GM18517 (cell line): ENCODE measurements around the gene PAXX.

Experiments used
- ATAC-seq: cut with Tn5 transposase; IDR thresholded peaks from one replicate; pipeline ENCODE4 v1.9.1; 2021; ENCODE audit warnings: mild to moderate bottlenecking, moderate library complexity; ENCODE audit not compliant: unreplicated experiment

PAXX gene

DNA sequence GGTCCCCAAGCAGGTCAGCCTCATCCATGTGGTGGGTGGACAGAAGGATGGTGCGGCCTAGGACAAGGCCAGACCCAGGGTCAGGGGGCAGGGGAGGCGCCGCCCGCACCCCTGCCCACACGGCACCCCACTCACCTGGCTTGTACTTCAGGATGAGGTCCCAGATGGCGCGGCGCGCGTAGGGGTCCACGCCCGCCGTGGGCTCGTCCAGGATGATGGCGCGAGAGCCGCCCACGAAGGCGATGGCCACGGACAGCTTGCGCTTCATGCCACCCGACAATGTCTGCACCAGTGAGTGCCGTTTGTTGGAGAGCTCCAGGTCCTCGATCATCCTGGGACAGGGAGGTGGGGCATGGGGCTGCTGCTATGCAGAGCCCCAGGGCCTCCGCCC is 23.3 kb downstream of the PAXX start:
- ATAC-seq, result no peak

DNA sequence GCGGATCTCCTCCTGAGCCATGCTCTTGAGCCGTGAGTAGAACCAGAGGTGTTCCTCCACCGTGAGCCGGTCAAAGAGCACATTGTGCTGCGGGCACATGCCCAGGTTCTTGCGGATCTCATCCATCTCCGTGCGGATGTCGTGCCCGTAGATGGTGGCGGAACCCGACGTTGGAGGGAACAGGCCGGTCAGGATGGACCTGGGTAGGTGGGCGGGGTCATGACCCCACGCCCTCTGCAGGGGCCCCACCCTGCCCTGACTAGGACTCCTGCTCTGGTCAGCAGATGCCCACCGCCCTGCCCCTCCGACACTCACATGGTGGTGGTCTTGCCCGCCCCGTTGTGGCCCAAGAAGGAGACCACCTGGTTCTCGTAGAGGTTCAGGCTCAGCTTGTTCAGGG is 23.8 kb downstream of the PAXX start:
- no peak for ATAC-seq

DNA sequence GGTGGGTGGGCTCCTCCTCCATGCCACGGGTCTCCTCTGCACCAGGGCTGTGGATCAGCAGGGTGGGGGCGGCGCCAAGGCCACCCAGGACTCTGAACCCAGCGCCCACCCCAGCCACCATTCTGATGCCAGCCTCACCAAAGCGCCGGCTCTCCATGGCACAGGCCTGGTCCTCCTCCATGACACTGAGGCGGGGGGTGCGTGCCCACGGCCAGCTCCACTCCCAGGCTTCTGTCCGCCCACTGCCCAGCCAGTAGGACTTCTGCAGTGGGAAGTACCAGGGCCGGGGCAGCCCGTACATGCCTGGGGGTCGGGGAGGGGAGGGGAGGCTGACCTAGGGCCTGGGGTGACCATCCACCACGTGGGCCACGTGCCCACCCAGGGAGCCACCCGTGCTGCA is 24.2 kb downstream of the PAXX start:
- no peak for ATAC-seq

DNA sequence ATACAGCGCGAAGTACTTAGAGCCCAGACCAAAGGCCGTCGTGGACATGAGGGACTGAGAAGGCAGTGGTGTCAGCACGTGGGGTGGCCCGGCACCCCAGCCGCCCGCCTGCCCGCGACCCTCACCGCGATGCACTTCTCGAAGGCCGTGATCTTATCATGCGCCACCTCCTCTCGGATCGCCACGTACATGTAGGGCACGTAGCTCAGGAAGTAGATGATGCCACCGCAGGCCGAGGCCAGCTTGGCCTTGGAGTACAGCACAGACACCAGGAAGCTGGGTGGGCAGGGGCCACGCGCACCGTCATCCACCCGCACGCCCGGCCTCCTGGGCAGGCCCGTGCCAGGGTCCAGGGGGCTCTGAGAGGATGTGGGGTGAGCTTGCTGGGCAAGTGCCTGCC is 24.8 kb downstream of the PAXX start:
- no peak for ATAC-seq

DNA sequence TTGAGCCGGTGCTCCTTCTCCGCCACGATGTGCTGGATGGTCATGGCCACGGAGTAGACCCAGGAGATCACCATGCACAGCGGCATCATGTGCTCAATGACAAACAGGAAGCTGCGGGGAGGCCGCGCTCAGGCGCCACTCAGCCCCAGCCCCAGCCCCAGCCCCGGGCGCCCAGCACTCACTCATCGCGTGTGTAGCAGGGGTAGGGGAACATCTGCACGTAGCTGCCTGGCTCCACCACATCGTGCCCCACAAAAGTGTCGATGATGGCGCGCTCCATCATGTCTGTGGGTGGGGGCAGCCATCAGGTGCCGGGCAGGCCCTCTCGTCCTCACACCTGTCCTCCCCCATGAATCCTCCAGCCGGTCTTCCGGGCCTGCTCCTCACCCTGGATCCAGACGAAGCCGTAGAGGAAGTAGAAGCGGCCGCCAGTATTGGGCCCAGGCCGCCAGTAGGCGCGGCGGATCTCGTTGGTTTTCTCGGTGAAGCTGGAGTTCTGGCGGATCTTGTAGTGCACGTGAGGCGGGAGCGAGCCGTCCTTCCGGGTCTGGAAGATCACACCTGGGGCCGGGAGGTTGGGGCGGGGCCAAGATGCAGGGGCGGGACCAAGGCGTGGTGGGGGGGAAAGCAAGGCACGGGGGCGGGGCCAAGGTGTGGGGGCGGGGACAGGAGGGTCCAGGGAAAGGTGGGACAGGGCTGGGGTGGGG is 25.7 kb downstream of the PAXX start:
- ATAC-seq, result no peak

DNA sequence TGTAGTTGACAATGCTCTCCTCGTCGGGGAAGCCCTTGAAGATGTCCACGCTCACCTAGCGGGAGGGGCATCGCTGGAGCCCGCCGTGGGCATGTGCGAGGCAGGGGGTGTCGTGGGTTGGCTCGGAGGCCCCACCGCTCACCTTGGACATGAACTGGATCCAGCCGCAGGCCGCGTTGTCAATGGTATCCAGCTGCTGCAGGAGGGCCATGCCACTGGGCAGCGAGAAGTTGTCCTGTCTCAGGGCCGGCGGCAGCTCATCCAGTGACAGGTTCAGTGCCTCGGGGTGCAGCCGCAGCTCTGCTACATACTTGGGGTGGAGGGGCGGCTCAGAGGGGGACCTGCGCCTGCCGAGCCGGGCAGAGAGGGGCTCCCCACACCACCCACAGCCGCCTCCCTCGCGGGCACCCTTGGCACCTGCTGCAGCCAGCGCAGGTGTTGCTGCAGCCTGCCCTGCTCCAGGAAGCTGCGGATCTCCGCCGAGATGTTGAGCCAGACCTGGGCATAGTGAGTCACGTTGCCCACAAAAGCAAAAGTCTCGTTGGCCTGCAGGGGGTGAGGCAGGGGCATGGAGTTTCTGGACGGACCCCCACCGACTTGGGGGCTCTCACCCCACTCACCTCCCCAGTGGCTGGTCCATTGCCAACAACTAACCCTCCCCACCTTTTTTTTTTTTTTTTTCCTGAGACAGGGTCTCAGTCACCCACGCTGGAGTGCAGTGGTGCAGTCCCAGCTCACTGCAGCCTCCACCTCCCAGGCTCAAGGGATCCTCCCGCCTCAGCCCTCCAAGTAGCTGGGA is 26.7 kb downstream of the PAXX start:
- no peak for ATAC-seq

DNA sequence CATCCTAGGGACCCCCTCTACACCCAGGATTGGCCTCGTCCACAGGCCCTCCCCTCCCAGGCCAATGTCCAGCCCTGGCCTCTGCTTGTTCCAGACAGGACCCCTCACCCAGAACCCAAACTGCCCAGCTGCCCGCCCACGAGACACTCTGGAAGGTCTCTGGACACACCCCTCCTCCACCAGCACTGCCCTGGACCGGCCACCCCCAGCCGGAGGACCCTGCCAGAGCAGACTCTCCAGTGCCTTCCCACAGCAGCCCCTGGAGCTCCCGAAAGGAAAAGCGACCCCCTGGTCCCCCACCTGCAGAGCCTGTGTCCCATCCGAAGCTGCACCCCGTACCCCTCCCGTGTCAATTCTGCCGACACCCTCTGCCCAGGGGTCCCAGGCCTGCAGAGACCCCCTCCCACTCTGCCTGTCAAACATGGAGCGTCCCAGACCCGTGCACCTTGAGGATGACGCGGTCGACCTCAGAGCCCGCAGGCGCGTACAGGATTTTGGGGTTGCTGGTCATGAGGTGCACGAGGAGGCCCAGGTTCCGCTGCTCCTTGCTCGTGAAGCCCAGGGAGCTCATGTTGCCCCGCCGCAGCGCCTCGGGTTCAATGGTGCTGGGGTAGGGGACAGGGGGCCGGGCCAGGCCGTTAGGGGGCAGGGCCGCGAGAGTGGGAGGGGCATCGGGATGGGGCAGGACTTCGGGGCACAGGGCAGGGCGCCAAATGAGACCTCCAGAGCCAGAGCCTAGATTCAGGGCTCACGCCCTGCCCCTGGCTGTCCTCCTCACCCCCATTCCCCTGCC is 27.9 kb downstream of the PAXX start:
- ATAC-seq, result no peak

DNA sequence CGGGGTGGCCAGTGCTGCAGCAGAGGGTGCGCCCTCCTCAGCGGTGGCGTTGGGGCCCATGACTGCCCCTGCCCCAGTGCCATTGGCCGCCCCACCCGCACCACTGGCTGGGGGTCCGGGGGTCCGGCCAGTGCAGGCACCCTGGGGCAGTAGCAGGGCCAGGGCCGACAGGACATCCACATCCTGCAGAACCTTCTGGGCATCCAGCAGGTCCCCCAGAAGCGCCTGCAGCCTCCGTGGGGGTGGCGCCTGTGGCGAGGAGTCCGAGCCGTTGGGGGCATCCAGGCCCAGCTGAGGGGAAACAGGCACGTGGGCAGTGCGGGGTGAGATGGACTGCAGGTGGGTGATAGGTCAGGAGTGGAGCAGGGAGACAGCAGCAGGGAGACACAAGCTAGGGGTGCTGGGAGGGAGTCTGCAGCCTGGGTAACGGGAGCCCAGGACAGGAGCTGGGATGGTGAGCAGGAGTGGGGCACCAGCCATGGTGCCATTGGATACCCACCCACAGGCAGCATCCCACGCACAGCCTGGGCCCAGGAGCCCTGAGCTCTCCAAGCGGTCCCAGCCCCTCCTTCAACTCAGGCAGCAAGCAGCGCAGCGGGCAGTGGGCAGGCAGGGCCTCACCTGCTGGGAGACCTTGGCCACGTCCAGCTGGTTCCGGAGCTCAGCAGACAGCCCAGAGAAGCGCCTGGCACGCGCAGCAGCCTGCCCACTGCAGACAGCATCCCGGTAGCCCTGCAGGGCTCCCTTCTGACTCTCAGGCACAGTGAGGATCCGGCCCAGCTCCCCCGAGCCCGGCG is 28.7 kb downstream of the PAXX start:
- no peak for ATAC-seq

DNA sequence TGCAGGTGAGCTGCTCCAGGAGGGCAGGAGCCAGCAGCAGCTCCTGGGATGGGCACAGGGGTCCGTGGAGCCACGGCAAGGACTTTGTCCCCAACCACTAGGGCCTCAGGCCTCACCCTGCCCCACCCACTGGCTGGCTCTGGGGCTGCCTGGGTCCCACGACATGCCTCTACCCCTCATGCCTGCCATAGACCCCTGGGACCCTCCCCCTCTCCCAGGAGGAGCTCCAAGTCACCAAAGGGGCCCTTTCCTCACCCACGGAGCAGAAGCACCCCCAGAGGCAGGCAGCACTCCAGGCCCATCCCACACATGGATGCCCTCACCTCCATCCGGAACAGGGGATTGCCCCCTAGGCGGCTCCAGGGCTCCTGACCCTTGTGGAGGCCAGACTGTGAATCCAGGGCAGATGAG is 29.4 kb downstream of the PAXX start:
- ATAC-seq, result no peak

DNA sequence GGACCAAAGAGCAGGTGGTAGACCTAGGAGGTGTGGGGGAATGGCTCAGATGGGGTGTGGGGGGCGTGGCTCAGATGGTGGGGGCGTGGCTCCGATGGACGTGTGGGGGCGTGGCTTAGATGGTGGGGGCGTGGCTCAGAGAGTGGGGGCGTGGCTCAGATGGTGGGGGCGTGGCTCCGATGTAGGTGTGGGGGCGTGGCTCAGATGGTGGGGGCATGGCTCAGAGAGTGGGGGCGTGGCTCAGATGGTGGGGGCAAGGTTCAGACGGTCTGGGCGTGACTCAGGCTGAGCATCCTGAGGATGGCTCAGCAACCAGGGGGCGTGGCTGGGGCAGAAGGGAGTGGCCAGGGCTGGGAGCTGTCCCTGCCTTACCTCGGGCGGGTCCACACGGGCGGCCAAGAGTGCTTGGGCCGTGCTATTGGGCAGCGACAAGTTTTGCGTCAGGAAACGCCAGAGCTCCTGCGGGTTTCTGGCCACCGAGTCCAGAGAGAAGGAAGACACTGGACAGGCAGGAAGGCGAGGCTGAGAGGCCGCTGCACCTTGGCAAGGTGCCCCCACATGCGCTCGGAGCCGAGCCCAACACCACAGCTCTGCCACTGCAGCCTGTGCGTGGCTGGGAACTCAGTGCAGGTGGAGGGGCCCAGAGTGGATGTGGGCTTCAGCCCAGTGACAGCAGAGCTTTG is 29.9 kb downstream of the PAXX start:
- ATAC-seq, result no peak

DNA sequence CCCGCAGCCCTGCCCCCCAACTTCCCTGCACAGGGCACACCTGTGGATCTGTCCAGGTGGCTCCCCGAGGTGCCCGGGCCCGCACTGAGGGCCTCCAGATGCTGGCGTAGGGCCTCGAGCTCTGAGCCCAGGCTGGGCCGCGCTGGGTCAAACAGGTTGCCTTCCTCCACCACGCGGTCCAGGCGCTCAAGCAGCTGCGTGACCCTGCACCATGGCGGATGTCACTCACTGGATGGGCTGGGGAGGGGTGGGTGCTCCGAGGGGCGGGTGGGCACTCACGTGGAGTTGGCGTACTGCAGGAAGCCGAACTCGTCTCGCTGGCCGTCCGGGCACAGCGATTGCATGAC is 30.4 kb downstream of the PAXX start:
- ATAC-seq, result no peak

DNA sequence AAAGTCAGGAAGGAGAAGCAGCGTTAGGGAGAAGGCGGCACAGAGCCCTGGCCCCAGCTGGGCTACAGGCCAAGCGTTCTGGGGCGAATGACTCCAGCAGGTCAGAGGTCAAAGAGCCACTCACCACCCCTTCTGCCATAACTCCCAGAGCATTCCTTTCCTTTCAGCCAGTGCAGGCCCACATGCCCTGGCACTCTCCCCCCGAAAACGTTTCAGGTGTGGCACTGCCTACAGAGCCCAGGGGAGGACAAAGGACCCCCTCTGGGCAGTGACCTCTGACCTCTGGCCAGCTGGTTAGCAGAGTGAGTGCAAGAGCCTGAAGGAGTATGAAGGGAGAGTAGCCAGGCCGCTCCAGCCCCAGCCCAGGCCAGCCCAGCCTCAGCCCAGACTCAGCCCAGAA is 30.9 kb downstream of the PAXX start:
- ATAC-seq, result no peak

DNA sequence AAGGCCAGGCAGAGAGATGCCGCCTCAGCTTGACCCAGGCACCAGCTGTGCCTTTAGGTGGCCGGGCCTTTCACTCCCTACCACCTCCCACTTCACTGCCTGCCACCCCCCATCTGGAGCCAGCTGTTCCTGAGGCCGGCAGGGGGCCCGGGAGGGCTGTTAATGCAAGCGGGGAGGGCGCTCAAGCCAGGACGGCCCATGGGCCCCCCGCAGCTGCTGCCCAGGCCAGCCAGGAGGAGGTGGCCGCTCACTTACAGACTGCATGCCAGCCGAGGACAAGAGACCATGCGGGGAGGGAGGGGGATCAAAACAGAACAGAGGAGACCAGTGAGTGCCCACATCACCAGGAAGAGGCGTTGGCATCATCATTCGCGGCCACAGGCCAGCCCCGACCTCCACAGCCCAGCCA is 31.4 kb downstream of the PAXX start:
- ATAC-seq, result no peak

DNA sequence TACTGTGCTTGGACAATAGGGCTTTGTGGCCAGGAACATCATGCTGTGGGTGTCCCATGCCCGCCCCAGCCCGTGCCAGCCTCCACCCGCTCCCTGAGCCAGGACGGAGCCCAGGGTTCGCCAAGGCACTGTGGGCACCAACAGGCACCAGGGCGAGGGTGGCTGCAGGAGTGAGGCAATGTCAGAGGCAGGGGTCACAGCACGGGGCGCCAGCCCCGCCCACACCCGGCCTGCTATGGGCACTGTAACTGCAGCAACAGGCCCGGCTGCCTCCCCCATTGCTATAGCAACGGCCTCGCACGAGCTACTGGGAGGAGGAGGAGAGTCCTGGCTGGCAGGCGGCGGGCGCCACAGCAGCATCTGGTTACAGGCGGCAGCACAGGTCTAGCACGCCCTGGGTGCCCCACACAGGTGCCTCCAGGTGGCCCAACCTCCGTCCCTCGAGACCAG is 33.3 kb downstream of the PAXX start:
- no peak for ATAC-seq

DNA sequence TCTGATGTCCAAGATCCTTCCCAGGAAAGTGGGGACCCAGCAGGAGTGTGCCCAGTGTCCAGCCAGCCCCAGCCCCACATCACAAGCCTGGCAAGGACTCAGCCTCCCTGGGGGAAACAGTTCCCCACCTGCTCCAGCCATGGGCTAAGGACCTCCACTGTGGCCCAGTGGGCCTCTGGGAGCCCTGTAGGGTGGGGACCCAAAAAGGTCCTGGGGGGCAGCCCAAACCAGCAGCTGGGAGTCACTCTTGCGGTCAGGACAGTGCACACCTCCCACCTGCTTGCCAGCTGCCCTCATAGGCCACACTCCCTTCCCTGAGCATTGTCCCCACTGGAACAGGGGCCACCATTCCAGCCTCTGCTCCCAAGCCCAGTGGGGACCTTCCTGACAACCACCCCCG is 34.2 kb downstream of the PAXX start:
- no peak for ATAC-seq

DNA sequence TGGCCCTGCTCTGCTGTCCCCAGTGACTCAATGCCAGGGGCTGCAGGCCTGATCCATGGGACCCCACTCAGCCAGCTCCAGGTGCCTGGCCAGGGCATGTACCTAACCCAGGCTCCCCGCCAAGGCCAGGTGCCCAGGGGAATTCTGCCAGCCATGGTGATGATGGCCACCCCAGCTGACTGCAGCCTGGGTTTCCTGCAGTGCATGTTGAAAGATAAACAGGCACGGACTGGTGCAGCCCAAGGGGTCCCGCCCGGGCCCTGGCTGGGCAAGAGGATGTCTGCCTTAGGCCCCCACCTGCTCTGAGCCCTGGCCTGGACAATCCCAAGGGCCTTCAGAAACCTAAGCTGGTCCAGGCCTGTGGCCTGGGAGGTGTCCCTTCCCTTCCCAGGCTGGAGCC is 34.6 kb downstream of the PAXX start:
- no peak for ATAC-seq

DNA sequence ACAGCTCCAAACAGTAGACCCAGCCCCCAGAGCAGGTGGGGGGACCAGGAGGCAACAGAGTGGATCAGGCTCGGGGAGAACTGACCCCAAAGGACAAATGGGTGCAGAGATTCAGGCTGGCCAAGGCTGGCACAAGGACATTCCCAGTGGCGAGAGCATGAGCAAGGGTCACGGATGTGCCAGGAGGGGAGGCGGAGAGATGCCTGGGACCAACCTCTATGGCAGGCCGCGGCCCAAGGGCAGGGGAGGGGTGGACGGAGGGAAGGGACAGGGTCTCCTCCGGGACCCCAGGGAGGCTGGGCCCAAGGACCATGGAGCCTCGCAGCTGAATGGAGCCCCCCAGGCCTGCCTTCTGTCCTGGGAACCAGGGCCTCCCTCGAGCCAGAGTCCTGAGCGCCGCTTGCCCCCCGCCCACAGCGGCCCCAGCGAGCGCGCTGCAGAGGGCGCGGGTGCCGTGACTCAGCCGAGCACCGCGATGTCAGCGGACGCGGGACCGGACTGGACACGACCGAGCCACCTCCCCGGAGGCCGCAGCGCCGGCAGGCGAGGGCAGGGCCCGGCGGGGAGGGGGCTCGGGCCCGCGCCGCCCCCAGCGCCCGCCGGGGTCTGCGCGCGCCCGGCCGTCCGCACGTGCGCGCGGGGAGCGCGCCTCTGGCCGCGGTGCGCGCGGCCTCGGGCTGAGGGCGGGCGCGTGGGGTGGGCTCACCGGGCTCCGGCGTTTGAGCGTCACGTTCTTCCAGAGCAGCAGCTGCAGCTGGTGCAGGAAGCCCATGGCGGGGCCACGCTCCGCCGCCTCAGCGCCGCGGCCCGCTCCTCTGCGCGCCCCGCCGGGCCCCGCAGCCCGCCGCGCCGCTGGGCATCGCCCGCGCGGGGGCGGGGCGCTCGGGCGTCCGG is 35.4 kb downstream of the PAXX start, which contains the start of gene ABCA2:
TSS of gene ABCA2 (minus strand) at position 869 of the 894 bp plus-strand sequence. CDS start at position 772, 97 bp downstream.
- no peak for ATAC-seq

DNA sequence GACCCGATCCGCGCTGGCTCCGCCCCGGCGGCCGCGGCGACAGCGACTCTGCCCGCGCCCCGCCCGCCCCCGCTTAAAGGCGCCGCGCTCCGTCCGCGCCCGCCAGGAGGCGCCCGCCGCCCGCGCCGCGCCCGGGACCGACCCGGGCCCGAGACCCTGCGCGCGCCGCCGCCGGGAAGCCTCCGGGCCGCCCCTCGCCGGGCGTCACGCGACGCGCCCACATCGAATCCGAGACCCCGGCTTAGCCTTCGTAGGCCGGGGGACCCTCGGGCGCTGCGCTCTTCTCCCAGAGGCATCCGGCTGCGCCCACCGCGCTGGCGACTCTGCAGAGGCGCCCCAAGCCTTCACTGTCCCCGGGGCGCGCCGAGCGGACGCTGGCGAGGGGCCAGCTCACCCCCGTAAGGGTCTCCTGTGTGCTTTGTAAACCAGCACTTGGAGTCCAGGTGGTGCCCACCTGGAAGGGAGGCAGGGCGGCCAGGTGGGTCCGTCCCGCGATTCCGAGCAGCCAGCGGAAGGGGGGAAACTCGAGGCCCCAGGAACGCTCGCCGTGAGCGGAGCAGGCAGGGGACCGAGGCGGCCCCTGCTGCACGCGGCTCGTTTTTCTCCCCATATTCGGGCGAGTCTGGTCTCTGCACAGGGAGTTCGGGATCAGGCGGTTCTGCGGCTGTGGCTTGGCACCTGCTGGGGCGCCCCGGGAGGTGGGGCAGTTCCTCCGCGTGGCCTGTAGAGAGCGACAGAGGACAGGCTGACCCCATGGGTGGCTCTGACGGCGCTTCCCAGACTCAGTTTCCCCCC is 36.2 kb downstream of the PAXX start:
- no peak for ATAC-seq
